Activated naive CD8-positive, alpha-beta T cell treated with anti-CD3 and anti-CD28 coated beads, Interleukin-2, amount 50 U/mL, for 24 hours (primary cell): Measurements from ENCODE around the gene CRYBA1.
A peak's percentile ranks its signal among the peaks of the same experiment; 100 is the strongest.
"Not testable (repeated sequence)": the region's sequence is repeated elsewhere in the genome, so short reads cannot be mapped to it uniquely, and the experiment has no call there.

Experiments
- ATAC-seq: fragments of 150-1000 bp; cut with Tn5 transposase; one replicate; pipeline ENCODE4 v1.10.0; 2021
- DNase-seq: peaks from one replicate; pipeline ENCODE4 v3.0.0; 2021
- H3K27ac Mint-ChIP-seq: one replicate; pipeline ENCODE4 v1.8.0; 2021; ENCODE audit warnings: mild to moderate bottlenecking, mixed read lengths
- H3K27me3 Mint-ChIP-seq: one replicate; pipeline ENCODE4 v1.8.0; 2021; ENCODE audit warnings: mixed read lengths
- H3K36me3 Mint-ChIP-seq: one replicate; pipeline ENCODE4 v1.8.0; 2021; ENCODE audit warnings: low read depth, mixed read lengths
- H3K4me1 Mint-ChIP-seq: one replicate; pipeline ENCODE4 v1.8.0; 2021; ENCODE audit warnings: mixed read lengths
- H3K4me3 Mint-ChIP-seq: one replicate; pipeline ENCODE4 v1.8.0; 2021; ENCODE audit warnings: mild to moderate bottlenecking, moderate library complexity, mixed read lengths
- H3K9me3 Mint-ChIP-seq: one replicate; pipeline ENCODE4 v1.8.0; 2021; ENCODE audit warnings: mixed read lengths

Gene CRYBA1

GRCh38 chr17:29247219-29247618, 560 bp downstream of the CRYBA1 start:
- Mint-ChIP-seq H3K36me3 (no peaks in the 10 kb centered on the region), H3K9me3 (no peaks in the 10 kb centered on the region), H3K4me3 (no peak overlapping the region), H3K4me1 (no peaks in the 10 kb centered on the region), H3K27ac (no peak overlapping the region), H3K27me3 (no peaks in the 10 kb centered on the region)
- DNase-seq: no peak
- no peak for ATAC-seq

GRCh38 chr17:29248845-29249244, 2.2 kb downstream of the CRYBA1 start:
- no peak overlapping the region for H3K4me3 Mint-ChIP-seq
- no peaks in the 10 kb centered on the region for H3K9me3 Mint-ChIP-seq
- H3K27me3 Mint-ChIP-seq: no peaks in the 10 kb centered on the region
- DNase-seq: no peak
- H3K27ac Mint-ChIP-seq: no peak overlapping the region
- ATAC-seq: no peak
- no peaks in the 10 kb centered on the region for H3K4me1 Mint-ChIP-seq
- no peaks in the 10 kb centered on the region for H3K36me3 Mint-ChIP-seq

- Mint-ChIP-seq H3K9me3 (no peaks in the 10 kb centered on the region), H3K27me3 (no peaks in the 10 kb centered on the region), H3K36me3 (no peaks in the 10 kb centered on the region), H3K4me3 (no peak overlapping the region), H3K27ac (no peak overlapping the region), H3K4me1 (no peaks in the 10 kb centered on the region)
- DNase-seq: no peak
- ATAC-seq: no peak
Observed at GRCh38 chr17:29250666-29251065, 4.0 kb downstream of the CRYBA1 start.

GRCh38 chr17:29251184-29251583, 4.5 kb downstream of the CRYBA1 start:
- Mint-ChIP-seq H3K4me3 (no peak overlapping the region), H3K36me3 (peaks cover 4% of the 10 kb centered on the region), H3K27me3 (no peaks in the 10 kb centered on the region), H3K9me3 (no peaks in the 10 kb centered on the region), H3K27ac (no peak overlapping the region), H3K4me1 (peaks cover 2% of the 10 kb centered on the region)
- ATAC-seq: no peak
- no peak for DNase-seq

GRCh38 chr17:29252101-29252791, 5.6 kb downstream of the CRYBA1 start:
- Mint-ChIP-seq H3K27me3 (no peaks in the 10 kb centered on the region), H3K36me3 (peaks cover 13% of the 10 kb centered on the region), H3K9me3 (no peaks in the 10 kb centered on the region), H3K27ac (no peak overlapping the region), H3K4me1 (peaks cover 8% of the 10 kb centered on the region), H3K4me3 (no peak overlapping the region)
- ATAC-seq (no peak), DNase-seq (no peak)

- no peaks in the 10 kb centered on the region for H3K27me3 Mint-ChIP-seq
- peaks cover 14% of the 10 kb centered on the region for H3K4me1 Mint-ChIP-seq
- DNase-seq: no peak
- H3K27ac Mint-ChIP-seq: no peak overlapping the region
- no peak overlapping the region for H3K4me3 Mint-ChIP-seq
- peaks cover 16% of the 10 kb centered on the region for H3K36me3 Mint-ChIP-seq
- ATAC-seq: no peak
- no peaks in the 10 kb centered on the region for H3K9me3 Mint-ChIP-seq
Observed at GRCh38 chr17:29253037-29253436, 6.4 kb downstream of the CRYBA1 start.

- Mint-ChIP-seq H3K9me3 (no peaks in the 10 kb centered on the region), H3K4me3 (no peak overlapping the region), H3K36me3 (peaks cover 33% of the 10 kb centered on the region), H3K4me1 (peaks cover 24% of the 10 kb centered on the region), H3K27me3 (no peaks in the 10 kb centered on the region), H3K27ac (peak overlapping the region; percentile 7)
- DNase-seq (no peak), ATAC-seq (no peak)
Observed at GRCh38 chr17:29255926-29256522, 9.4 kb downstream of the CRYBA1 start.

GRCh38 chr17:29256735-29257466, 10.2 kb downstream of the CRYBA1 start:
- Mint-ChIP-seq H3K27ac (peak overlapping the region; percentile 63), H3K36me3 (peaks cover 41% of the 10 kb centered on the region), H3K4me3 (peak overlapping the region; percentile 9), H3K27me3 (no peaks in the 10 kb centered on the region), H3K9me3 (no peaks in the 10 kb centered on the region), H3K4me1 (peaks cover 24% of the 10 kb centered on the region)
- DNase-seq (no peak), ATAC-seq (no peak)

GRCh38 chr17:29257756-29258155, 11.1 kb downstream of the CRYBA1 start:
- Mint-ChIP-seq H3K4me1 (peaks cover 24% of the 10 kb centered on the region), H3K4me3 (no peak overlapping the region), H3K27ac (peak overlapping the region; percentile 65), H3K9me3 (no peaks in the 10 kb centered on the region), H3K27me3 (no peaks in the 10 kb centered on the region), H3K36me3 (peaks cover 44% of the 10 kb centered on the region)
- DNase-seq: no peak
- ATAC-seq: no peak

GRCh38 chr17:29263916-29264315, 17.3 kb downstream of the CRYBA1 start:
- Mint-ChIP-seq H3K4me3 (no peak overlapping the region), H3K4me1 (peaks cover 29% of the 10 kb centered on the region), H3K27ac (peak overlapping the region; percentile 89), H3K36me3 (peaks cover 59% of the 10 kb centered on the region), H3K27me3 (no peaks in the 10 kb centered on the region), H3K9me3 (no peaks in the 10 kb centered on the region)
- peak; percentile 71 for ATAC-seq
- DNase-seq: no peak

- Mint-ChIP-seq H3K36me3 (peaks cover 60% of the 10 kb centered on the region), H3K4me1 (peaks cover 41% of the 10 kb centered on the region)
- H3K9me3 Mint-ChIP-seq, ATAC-seq, DNase-seq, H3K27ac Mint-ChIP-seq, H3K27me3 Mint-ChIP-seq, H3K4me3 Mint-ChIP-seq: not testable (repeated sequence)
Observed at GRCh38 chr17:29271980-29272379, 25.3 kb downstream of the CRYBA1 start.

GRCh38 chr17:29273924-29274323, 27.3 kb downstream of the CRYBA1 start:
- Mint-ChIP-seq H3K27ac (peak overlapping the region; percentile 9), H3K4me1 (peaks cover 52% of the 10 kb centered on the region), H3K27me3 (no peaks in the 10 kb centered on the region), H3K9me3 (peaks cover 5% of the 10 kb centered on the region), H3K36me3 (peaks cover 66% of the 10 kb centered on the region), H3K4me3 (no peak overlapping the region)
- DNase-seq (no peak), ATAC-seq (no peak)

- H3K36me3 Mint-ChIP-seq: peaks cover 87% of the 10 kb centered on the region
- DNase-seq (no peak), ATAC-seq (no peak)
- peaks cover 64% of the 10 kb centered on the region for H3K4me1 Mint-ChIP-seq
- H3K4me3 Mint-ChIP-seq: no peak overlapping the region
- no peaks in the 10 kb centered on the region for H3K27me3 Mint-ChIP-seq
- peaks cover 12% of the 10 kb centered on the region for H3K9me3 Mint-ChIP-seq
- peak overlapping the region; percentile 22 for H3K27ac Mint-ChIP-seq
Observed at GRCh38 chr17:29278692-29279091, 32.0 kb downstream of the CRYBA1 start.

- ATAC-seq (no peak), DNase-seq (no peak)
- Mint-ChIP-seq H3K4me1 (peaks cover 70% of the 10 kb centered on the region), H3K4me3 (peak overlapping the region; percentile 9), H3K9me3 (peaks cover 12% of the 10 kb centered on the region), H3K27me3 (no peaks in the 10 kb centered on the region), H3K27ac (peak overlapping the region; percentile 22), H3K36me3 (peaks cover 89% of the 10 kb centered on the region)
Observed at GRCh38 chr17:29279397-29280070, 32.9 kb downstream of the CRYBA1 start.
